HepG2 (cell line): ENCODE data around the gene CDK5RAP2. TPM values are rescaled to one million over a fixed set of nuclear protein-coding genes. Genes with fewer than 3 reads are reported as not detected.

ENCODE experiments used
- ERF ChIP-seq: IDR thresholded peaks from 2 replicates; pipeline ENCODE4 v1.6.1; 2018; ENCODE audit warnings: missing biosample characterization, missing genetic modification reagents
- KDM1A ChIP-seq: IDR thresholded peaks from 2 replicates; pipeline ENCODE4 v1.6.1; 2016; ENCODE audit warnings: missing compliant biosample characterization
- RCOR2 ChIP-seq: IDR thresholded peaks from 2 replicates; pipeline ENCODE4 v1.6.1; 2016; ENCODE audit warnings: missing biosample characterization, missing genetic modification reagents
- polyA plus RNA-seq, 8 experiments: library from polyadenylated mRNA; depleted of rRNA in 3 of 8; stranded (reverse) in 7 of 8; unstranded in 1 of 8; fragments of >200 nt; fragmentation: Illumina TruSeq in 4 of 8; extraction: Trizol in 4 of 8; gene quantifications; 2 replicates each; pipeline versions ENCODE4 v1.2.1 to v1.2.3, GENCODE V29; 2011 to 2016; ENCODE audit warnings: low read depth in 4 of 8, missing spikeins in 1 of 8, mixed read lengths in 1 of 8; ENCODE audit not compliant: insufficient read depth in 1 of 8
- total RNA-seq, 5 experiments: library from RNA; depleted of rRNA; stranded (reverse); fragments of >200 nt; fragmentation: Illumina TruSeq; extraction: Trizol; gene quantifications; 2 replicates each; pipeline ENCODE4 v1.2.3, GENCODE V29; 2016; ENCODE audit warnings: low read depth in 1 of 5
- TF ChIP-seq, protein P1 (sequence below): sonication (generic); formaldehyde crosslinking; IDR thresholded peaks from 2 replicates; pipeline ENCODE4 v1.4.0; 2020; ENCODE audit warnings: missing genetic modification reagents, borderline replicate concordance
- TF ChIP-seq, protein P2 (sequence below), 2 experiments: sonication (generic) in 1 of 2; formaldehyde crosslinking in 1 of 2; IDR thresholded peaks; 2 replicates each; pipeline versions ENCODE4 v1.6.1 to v1.9.0; 2014 to 2022; ENCODE audit warnings: antibody characterized with exemption in 1 of 2, borderline replicate concordance in 1 of 2, inconsistent platforms in 1 of 2, low read depth in 1 of 2, missing genetic modification reagents in 1 of 2
- TF ChIP-seq, protein P3 (sequence below): sonication (generic); formaldehyde crosslinking; IDR thresholded peaks from 2 replicates; pipeline ENCODE4 v1.4.0; 2020; ENCODE audit warnings: missing genetic modification reagents; ENCODE audit errors: not compliant biosample characterization
- TF ChIP-seq, protein P4 (sequence below): sonication (generic); formaldehyde crosslinking; IDR thresholded peaks from 2 replicates; pipeline ENCODE4 v1.8.0; 2022; ENCODE audit warnings: missing genetic modification reagents, mild to moderate bottlenecking, borderline replicate concordance
- TF ChIP-seq, protein P5 (sequence below): sonication (generic); formaldehyde crosslinking; IDR thresholded peaks from 2 replicates; pipeline ENCODE4 v1.4.0; 2020; ENCODE audit warnings: missing genetic modification reagents
- TF ChIP-seq, protein P6 (sequence below), 2 experiments: sonication (generic) in 1 of 2; formaldehyde crosslinking in 1 of 2; IDR thresholded peaks; 2 replicates each; pipeline versions ENCODE4 v1.4.0 to v1.6.1; 2016 to 2020; ENCODE audit warnings: borderline replicate concordance in 1 of 2, low read depth in 1 of 2, mild to moderate bottlenecking in 1 of 2, missing genetic modification reagents in 1 of 2

Gene CDK5RAP2
- total and polyA plus RNA-seq, 2 of the 13 experiments (the other 11 are each of a cell fraction or from before 2014, with no cell fraction given): 31.8 to 42.2 TPM

DNA sequence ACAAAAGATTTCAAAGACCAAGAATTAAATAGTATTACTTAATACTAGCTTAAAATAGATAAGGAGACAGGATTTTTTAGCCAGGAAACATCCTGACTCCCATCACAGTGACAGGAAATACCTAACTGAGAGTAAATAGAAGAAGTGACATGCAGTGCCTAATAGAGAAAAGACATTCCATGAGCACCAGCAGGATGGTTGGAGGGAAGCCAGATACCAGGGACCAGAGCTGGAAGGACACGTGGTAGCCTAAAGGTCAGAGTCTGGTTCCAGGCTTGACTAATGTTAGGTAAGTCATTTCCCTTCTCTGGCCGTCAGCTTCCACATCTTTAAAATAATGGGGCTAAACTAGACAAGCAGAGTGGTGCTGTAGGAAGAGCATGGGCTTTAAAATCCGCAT, 41.6 kb downstream of the CDK5RAP2 start (continued):
- TF ChIP-seq, protein P1, sequence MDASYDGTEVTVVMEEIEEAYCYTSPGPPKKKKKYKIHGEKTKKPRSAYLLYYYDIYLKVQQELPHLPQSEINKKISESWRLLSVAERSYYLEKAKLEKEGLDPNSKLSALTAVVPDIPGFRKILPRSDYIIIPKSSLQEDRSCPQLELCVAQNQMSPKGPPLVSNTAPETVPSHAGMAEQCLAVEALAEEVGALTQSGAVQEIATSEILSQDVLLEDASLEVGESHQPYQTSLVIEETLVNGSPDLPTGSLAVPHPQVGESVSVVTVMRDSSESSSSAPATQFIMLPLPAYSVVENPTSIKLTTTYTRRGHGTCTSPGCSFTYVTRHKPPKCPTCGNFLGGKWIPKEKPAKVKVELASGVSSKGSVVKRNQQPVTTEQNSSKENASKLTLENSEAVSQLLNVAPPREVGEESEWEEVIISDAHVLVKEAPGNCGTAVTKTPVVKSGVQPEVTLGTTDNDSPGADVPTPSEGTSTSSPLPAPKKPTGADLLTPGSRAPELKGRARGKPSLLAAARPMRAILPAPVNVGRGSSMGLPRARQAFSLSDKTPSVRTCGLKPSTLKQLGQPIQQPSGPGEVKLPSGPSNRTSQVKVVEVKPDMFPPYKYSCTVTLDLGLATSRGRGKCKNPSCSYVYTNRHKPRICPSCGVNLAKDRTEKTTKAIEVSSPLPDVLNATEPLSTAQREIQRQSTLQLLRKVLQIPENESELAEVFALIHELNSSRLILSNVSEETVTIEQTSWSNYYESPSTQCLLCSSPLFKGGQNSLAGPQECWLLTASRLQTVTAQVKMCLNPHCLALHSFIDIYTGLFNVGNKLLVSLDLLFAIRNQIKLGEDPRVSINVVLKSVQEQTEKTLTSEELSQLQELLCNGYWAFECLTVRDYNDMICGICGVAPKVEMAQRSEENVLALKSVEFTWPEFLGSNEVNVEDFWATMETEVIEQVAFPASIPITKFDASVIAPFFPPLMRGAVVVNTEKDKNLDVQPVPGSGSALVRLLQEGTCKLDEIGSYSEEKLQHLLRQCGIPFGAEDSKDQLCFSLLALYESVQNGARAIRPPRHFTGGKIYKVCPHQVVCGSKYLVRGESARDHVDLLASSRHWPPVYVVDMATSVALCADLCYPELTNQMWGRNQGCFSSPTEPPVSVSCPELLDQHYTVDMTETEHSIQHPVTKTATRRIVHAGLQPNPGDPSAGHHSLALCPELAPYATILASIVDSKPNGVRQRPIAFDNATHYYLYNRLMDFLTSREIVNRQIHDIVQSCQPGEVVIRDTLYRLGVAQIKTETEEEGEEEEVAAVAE (CRISPR knock-in tag): no peak
- TF ChIP-seq, protein P2, sequence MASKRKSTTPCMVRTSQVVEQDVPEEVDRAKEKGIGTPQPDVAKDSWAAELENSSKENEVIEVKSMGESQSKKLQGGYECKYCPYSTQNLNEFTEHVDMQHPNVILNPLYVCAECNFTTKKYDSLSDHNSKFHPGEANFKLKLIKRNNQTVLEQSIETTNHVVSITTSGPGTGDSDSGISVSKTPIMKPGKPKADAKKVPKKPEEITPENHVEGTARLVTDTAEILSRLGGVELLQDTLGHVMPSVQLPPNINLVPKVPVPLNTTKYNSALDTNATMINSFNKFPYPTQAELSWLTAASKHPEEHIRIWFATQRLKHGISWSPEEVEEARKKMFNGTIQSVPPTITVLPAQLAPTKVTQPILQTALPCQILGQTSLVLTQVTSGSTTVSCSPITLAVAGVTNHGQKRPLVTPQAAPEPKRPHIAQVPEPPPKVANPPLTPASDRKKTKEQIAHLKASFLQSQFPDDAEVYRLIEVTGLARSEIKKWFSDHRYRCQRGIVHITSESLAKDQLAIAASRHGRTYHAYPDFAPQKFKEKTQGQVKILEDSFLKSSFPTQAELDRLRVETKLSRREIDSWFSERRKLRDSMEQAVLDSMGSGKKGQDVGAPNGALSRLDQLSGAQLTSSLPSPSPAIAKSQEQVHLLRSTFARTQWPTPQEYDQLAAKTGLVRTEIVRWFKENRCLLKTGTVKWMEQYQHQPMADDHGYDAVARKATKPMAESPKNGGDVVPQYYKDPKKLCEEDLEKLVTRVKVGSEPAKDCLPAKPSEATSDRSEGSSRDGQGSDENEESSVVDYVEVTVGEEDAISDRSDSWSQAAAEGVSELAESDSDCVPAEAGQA (IDR thresholded peaks at IDR 0.05; ENCODE audit: low read depth): 0 out of 2 replicates have a peak, but pooled peaks have one; percentile 23
- TF ChIP-seq, protein P2 (CRISPR knock-in tag; IDR thresholded peaks at IDR 0.05; ENCODE audit: borderline replicate concordance): no peak
- TF ChIP-seq, protein P3, sequence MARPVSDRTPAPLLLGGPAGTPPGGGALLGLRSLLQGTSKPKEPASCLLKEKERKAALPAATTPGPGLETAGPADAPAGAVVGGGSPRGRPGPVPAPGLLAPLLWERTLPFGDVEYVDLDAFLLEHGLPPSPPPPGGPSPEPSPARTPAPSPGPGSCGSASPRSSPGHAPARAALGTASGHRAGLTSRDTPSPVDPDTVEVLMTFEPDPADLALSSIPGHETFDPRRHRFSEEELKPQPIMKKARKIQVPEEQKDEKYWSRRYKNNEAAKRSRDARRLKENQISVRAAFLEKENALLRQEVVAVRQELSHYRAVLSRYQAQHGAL (CRISPR knock-in tag): peak; percentile 12
- TF ChIP-seq RCOR2 (CRISPR knock-in tag) (peak; percentile 99), KDM1A (CRISPR knock-in tag) (peak; percentile 94; the same call in 1 of the 2 replicates), ERF (CRISPR knock-in tag) (peak; percentile 87)
- TF ChIP-seq, protein P4, sequence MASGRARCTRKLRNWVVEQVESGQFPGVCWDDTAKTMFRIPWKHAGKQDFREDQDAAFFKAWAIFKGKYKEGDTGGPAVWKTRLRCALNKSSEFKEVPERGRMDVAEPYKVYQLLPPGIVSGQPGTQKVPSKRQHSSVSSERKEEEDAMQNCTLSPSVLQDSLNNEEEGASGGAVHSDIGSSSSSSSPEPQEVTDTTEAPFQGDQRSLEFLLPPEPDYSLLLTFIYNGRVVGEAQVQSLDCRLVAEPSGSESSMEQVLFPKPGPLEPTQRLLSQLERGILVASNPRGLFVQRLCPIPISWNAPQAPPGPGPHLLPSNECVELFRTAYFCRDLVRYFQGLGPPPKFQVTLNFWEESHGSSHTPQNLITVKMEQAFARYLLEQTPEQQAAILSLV (CRISPR knock-in tag): no peak
- TF ChIP-seq, protein P5, sequence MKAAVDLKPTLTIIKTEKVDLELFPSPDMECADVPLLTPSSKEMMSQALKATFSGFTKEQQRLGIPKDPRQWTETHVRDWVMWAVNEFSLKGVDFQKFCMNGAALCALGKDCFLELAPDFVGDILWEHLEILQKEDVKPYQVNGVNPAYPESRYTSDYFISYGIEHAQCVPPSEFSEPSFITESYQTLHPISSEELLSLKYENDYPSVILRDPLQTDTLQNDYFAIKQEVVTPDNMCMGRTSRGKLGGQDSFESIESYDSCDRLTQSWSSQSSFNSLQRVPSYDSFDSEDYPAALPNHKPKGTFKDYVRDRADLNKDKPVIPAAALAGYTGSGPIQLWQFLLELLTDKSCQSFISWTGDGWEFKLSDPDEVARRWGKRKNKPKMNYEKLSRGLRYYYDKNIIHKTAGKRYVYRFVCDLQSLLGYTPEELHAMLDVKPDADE (CRISPR knock-in tag): no peak
- TF ChIP-seq, protein P6, sequence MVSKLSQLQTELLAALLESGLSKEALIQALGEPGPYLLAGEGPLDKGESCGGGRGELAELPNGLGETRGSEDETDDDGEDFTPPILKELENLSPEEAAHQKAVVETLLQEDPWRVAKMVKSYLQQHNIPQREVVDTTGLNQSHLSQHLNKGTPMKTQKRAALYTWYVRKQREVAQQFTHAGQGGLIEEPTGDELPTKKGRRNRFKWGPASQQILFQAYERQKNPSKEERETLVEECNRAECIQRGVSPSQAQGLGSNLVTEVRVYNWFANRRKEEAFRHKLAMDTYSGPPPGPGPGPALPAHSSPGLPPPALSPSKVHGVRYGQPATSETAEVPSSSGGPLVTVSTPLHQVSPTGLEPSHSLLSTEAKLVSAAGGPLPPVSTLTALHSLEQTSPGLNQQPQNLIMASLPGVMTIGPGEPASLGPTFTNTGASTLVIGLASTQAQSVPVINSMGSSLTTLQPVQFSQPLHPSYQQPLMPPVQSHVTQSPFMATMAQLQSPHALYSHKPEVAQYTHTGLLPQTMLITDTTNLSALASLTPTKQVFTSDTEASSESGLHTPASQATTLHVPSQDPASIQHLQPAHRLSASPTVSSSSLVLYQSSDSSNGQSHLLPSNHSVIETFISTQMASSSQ (IDR thresholded peaks at IDR 0.05; ENCODE audit: low read depth): no peak
- TF ChIP-seq, protein P6 (CRISPR knock-in tag; IDR thresholded peaks at IDR 0.05; ENCODE audit: borderline replicate concordance): no peak; the same call in 1 of the 2 replicates
